ENCODE measurements around the gene INVS. TPM values are rescaled to one million over a fixed set of nuclear protein-coding genes. Genes with fewer than 3 reads are reported as not detected.

INVS gene
- total and polyA plus RNA-seq, 2 experiments from 2014 or later = 4.1 to 8.7 TPM

- H3K27ac Mint-ChIP-seq = no peak overlapping the region
- Histone ChIP-seq H3K27me3 (ENCODE audit: insufficient read depth) (no peaks in the 10 kb centered on the region), H3K4me1 (ENCODE audit: insufficient read depth) (peaks cover 43% of the 10 kb centered on the region), H4K20me1 (replicated peaks; ENCODE audit: insufficient read depth) (peaks cover 77% of the 10 kb centered on the region), H2AFZ (no peak overlapping the region), H3F3A (replicated peaks; ENCODE audit: low read depth) (no peaks in the 10 kb centered on the region), H3K9me2 (ENCODE audit: insufficient read depth) (no peaks in the 10 kb centered on the region), H3K4me3 (no peak overlapping the region), H3K27ac (ENCODE audit: low read depth) (no peak overlapping the region), H3K36me3 (ENCODE audit: insufficient read depth) (peaks cover 14% of the 10 kb centered on the region; the same call in 1 of the 2 replicates), H3K79me2 (replicated peaks; ENCODE audit: insufficient read depth) (peaks cover 100% of the 10 kb centered on the region), H3K4me2 (no peak overlapping the region)
- H3K4me3 Mint-ChIP-seq = no peak overlapping the region
- H3K36me3 Mint-ChIP-seq (ENCODE audit: low read depth) = peaks cover 29% of the 10 kb centered on the region
- H3K27me3 Mint-ChIP-seq (ENCODE audit: insufficient read depth, low read depth, poor library complexity) = no peaks in the 10 kb centered on the region
- no peak for ATAC-seq
- H3K9me3 Mint-ChIP-seq = no peaks in the 10 kb centered on the region
- no peak for DNase-seq (ENCODE audit: low spot score)
- H3K4me1 Mint-ChIP-seq = peaks cover 32% of the 10 kb centered on the region
- TF ChIP-seq STAT1 (IDR thresholded peaks at IDR 0.05; ENCODE audit: unreplicated experiment) = no peak
- TF ChIP-seq NANOG (IDR thresholded peaks at IDR 0.05; ENCODE audit: borderline replicate concordance) = no peak
- TF ChIP-seq POLR2AphosphoS5 (IDR thresholded peaks at IDR 0.05; ENCODE audit: low read depth) = no peak
- TF ChIP-seq ZNF331 (CRISPR knock-in tag; IDR thresholded peaks at IDR 0.05; ENCODE audit: low read depth) = no peak
- no peak for TF ChIP-seq EZH2phosphoT487 (IDR thresholded peaks at IDR 0.05; ENCODE audit: unreplicated experiment)
- TF ChIP-seq REST (IDR thresholded peaks at IDR 0.05; ENCODE audit: unreplicated experiment) = no peak
- TF ChIP-seq ZNF462 (CRISPR knock-in tag; IDR thresholded peaks at IDR 0.05) = no peak
Observed at GRCh38 chr9:100346836-100347235, 247.8 kb downstream of the INVS start.

Data from GM23338 (cell line).